NK-92 (cell line): ENCODE results near the gene RPS21.

Experiments
- DNase-seq: peaks from one replicate; lab custom pipeline; 2025; ENCODE audit not compliant: unreplicated experiment; lab: John Stamatoyannopoulos, UW

Gene RPS21

DNA sequence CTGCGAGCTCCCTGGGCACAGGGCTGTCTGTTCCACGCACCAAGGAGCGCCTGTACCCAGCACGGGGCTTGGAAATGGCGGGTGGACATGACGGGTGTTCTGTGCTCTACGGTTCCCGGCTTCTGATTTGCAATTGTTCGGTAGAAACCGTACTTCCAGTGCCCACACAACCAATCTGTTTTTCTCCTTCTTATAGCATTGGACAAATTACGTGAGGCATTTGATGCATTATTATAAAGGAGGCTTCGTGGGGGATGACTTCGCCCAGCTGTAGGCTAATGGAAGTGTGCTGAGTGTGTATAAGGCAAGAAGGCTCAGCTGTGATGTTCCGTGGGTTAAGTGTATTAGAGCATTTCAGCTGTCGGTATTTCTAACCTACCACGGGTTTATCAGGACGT is 9.8 kb upstream of the RPS21 start:
- DNase-seq = no peak

DNA sequence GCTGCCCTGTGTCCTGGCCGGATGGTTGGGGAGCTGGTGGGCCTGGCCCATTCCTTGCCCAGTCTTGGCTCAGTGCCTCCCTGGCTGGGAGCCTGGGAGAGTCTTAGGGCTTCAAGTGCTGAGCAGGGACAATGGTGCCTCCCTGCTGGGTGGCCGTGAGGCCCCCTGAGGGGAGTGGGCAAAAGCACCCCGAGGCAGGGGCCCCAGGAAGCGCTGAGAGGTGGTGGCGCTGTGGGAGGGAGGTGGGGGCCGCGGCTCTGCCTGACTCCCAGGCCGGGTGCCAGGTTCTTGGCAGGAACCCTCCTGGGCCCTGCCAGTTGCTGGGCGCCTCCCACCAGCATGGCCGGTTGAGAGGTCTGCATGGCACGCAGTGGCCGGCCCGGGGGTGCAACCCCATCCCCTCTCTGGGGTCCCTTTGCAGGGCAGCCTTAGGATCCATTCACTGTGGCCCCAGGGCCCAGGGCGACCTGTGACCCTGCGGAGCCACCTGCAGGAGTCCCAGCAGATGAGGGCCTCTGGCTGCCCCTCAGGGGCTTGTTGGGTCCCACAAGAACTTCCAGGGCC is 9.2 kb upstream of the RPS21 start:
- DNase-seq = no peak

DNA sequence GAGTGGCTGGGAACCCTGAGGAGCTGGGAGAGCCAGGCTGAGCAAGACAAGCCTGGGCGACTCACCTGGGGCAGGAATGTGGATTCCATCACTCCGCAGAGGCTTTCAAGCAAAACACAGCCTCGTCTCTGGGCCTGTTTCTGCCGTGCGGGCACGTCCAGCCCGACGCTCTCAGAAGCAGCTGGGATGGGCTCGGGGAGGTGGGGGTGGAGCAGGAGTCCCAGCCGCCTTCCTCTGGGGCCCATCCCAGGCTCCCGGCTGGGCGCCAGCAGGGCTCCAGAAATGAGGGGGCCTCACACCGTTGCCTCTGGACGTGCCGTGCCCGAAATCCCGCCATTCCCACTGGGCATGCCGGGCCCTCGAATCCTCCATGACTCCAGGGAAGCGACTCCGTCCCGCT is 8.7 kb upstream of the RPS21 start:
- DNase-seq = no peak

DNA sequence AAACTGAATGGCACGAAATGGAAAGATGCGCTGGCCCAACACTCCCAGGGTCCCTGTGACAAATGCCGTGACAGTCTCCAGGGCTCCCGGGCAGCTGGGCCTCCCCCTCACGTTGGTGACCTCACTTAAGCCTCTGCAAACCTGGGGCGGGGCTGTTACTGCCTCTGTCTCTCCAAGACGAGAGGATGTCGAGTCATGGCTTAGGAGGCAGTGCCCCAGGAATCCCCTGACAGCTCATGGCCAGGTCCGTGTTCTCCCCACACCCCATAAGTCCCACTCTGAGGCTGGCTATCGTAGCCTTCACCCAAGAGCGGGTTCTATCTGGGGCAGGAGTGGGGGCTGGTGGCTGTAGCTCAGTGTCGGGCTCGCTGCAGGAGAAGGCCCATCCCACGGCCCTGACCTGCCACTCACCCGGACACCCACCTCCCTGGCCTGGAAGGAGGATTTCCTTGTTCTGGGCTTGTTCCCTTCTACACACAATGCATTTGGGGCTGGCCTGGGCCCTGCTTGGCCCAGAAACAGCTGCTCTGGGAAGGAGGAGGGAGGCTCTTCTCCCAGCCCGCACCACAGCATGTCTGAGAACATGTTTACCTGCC is 5.6 kb upstream of the RPS21 start:
- DNase-seq = no peak

DNA sequence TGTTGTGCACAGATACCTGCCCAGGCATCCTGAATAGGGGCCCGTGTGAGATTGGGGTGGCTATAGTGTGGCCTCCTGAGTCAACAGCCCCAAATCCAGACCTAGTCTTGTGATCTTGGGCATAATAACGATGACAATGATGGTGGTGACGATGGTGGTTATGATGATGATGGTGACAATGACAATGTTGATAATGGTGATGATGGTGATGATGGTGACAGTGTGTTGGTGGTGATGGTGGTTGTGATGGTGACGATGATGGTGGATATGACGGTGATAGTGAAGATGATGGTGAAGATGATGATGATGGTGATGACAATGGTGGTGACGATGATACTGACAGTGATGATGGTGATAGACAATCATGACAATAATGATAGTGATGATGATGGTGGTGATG is 5.1 kb upstream of the RPS21 start:
- DNase-seq = no peak

DNA sequence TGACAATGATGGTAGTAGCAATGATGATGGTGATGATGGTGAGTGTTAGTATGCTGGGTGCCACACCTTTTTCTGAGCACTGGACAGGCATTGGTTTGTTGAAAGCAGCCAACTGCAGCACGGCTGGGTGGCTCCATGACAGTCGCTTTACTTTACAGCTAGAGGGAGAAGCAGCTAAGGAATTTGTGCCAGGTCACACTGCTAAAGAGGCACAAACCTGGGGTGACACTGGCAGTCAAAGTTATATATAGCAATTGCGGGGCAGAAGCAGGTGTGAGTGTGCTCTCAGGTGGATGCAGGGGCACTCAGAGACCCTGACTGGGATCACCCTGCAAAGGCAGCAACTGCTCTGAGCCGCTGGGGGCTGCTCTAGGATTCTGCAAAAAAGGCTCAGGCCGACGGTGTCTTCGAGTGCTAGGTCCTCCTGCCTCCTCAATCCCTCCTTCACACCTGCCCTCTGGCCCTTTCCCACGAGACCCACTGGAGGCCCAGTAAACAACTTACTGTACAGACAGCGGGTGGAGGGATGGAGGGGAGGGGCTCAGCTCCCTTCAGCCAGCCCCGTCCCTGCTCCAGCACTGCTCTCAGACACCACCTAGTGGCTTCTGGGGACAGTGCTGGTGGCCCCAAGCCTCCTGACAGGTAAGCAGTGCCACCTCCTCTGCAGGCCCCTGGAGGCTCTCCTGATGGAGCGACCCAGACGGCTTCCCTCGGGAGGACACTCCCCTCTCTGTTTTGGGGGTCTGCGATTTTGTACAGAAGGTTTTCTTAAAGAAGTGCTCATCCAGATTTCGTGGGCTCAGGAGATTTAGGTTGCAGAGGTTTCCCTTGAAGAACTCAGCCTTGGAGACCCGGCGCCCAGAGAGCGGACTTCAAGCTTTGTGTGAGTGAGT is 4.4 kb upstream of the RPS21 start:
- no peak for DNase-seq

DNA sequence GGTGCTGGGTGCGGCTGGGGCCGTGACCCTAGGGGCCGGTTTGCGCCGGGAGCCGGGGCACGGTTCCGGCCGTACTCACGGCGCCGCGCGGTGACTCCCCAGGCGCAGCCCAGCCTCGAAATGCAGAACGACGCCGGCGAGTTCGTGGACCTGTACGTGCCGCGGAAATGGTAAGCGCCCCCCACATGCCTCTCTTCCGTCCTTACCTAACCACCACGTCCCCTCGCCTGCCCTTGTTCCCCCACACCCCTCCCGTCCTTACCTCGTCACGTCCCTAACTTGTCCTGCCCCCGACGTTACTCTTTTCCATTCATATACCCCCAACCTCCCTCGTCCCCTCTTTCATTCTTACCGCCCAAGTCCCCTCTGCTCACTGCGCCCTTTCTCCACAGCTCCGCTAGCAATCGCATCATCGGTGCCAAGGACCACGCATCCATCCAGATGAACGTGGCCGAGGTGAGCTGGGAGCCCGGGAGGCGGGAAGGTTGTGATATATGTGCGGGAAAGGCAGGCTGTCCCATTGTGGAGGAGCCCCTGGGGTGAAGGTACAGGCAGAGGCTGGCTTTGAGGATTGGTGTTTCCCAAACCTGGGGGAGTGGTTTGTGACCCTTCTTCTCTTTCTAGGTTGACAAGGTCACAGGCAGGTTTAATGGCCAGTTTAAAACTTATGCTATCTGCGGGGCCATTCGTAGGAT is 463 bp downstream of the RPS21 start:
- DNase-seq = no peak

GRCh38 chr20:62387933-62388635 is 1.2 kb downstream of the RPS21 start:
- no peak for DNase-seq

GRCh38 chr20:62388839-62389600 is 2.1 kb downstream of the RPS21 start:
- DNase-seq = no peak

DNA sequence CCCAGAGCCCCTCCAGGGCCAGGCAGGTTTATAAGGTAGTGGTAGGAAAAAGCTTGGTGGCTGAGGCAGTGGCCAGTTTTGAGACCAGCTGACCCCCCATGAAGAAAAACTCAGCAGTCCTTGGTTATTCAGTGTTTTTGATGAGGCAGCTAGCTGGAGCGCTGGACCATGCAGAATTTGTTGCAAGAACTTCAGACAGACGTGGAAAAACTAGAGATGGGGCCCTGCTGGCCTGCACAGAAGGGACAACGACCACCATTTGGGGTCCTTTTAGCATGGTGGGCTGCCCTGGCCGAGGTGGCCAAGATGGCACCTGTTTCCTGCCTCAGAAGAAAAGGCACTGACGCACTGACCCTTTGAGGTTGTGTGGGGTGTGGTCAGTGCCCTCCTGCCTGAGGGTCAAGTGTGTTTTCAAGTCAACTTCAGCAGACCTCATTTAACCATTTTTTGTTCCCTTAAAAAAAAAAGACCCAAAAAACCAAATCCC is 2.7 kb downstream of the RPS21 start:
- DNase-seq = no peak

DNA sequence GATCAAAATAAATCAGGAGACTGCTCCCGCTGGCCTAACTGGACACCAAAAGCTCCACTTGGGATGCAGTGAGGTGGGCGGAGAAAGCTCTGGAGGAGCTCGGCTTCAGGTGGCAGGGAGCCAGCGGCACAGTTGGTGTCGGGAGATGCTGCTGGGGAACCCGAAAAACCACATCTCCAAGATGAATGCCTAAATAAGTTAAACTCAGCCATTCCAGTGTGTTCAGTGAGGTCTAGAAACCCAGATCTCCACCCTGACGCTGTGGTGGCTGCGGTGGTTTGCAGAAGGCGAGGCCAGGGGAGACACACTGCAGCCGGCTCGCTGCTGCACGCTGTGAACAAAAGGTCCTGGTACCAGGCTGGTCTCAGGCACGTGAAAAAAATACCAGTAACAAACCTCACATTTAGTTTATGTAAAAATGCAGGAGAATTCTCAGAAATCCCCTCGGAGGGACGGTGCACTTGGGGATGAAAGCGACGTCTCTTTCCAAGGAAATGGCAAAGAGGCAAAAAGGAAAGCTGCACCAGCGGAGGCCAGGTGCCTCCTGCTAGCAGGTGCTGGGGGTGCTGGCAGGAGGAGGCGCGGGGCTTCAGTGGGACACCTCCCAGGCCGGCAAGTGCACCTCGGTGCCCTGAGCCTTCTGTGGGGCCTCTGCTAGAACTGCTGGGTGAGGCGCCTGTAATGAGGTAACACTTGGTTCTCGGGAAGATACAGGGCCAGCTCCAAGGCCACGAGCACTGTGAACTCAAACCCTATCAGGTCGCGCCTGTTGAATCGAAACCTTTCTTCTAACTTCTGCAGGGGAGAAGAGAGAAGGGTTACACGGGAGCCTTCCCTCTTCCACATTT is 3.6 kb downstream of the RPS21 start:
- DNase-seq = no peak

DNA sequence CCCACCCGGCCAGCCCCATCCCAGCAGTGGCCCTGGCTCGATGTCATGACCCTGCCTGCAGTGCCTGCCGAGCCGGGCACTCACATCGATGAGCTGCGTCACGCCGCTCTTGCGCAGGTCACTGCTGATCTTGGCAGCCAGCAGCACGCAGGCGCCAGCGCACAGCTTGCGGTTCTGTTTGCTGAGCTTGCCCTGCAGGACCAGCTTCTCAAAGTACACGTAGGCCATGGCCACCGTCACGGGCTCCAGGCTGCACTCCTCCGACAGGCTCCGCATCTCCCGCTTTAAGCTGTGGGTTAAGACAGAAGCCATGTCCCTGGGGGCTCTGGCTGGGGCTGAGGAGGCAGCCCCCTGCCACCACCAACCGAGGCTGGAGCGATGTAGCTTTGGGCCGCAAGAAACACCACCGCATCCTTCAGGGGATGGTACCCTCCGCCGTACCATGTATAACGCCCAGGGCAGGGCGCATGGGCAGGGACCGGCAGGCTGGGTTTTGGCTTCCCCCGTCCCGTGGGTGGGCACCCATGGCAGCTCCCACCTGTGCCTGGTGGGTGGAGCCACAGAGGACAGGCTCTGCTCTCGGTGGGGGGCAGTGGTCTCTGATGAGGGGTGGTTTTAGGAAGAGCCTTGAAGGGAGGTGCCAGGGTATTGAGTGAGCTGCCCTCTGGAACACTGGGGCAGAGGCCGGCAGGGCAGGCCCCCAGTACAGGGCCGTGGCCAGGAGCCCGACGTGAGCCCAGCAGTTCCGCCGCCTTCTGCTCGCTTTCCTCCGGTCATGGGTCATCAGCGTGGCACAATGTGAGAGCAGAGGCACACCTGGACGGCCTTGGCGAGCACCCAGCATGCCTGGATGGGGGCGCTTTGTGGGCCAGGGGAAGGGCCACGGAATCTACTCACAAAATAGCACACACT is 4.5 kb downstream of the RPS21 start:
- no peak for DNase-seq

DNA sequence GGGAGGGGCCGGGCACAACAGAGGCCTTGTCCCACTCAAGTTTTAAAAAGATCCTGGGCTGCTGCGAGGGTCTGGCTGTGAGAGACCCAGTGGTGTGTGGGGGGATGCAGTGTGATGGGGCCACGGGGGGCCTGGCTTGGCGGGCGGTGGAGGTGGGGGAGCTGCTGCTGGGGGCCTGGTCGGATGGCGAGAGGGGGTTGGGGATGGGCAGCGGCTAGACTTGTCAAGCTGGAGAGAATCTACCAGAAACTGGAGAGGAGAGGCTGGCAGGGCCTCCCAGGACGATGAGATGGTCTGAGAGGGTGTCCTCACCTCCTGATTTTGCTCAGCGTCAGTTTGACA is 5.1 kb downstream of the RPS21 start:
- DNase-seq = no peak

GRCh38 chr20:62392621-62393334 is 5.9 kb downstream of the RPS21 start:
- DNase-seq = no peak

DNA sequence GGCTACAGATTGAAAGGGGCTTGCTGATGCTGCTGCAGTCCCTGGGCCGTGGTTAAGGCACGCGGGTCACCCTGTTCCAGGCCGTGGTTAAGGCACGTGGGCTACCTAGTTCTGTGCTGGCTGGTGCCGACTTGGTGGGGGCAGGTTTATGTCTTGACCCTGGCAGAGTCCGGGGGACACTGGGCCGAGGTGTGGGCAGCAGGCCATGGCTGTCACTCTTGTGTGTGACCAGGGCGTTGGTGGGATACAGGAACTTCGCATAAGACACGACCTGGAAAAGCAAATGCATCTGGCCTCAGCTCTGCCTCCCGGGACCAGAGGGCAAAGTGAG is 6.4 kb downstream of the RPS21 start:
- no peak for DNase-seq

DNA sequence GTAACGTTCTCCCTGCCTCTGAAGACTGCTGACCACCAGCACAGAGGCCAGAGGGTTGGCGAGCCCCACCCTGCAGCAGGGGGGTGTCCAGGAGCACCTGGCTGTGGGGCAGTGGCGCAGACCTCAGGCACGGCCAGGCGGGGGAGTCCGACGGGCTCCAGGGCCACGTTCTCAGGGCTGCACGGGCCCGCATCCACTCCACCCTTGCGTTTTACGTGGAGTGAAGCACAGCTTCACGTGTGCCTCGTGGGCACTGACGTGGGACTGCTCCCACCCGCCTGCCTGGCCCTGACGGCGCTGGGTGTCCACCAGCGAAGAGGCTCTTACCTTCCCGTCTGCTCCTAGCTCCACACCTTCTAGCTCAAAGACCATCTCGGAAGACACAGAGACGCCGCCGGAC is 6.9 kb downstream of the RPS21 start:
- no peak for DNase-seq

DNA sequence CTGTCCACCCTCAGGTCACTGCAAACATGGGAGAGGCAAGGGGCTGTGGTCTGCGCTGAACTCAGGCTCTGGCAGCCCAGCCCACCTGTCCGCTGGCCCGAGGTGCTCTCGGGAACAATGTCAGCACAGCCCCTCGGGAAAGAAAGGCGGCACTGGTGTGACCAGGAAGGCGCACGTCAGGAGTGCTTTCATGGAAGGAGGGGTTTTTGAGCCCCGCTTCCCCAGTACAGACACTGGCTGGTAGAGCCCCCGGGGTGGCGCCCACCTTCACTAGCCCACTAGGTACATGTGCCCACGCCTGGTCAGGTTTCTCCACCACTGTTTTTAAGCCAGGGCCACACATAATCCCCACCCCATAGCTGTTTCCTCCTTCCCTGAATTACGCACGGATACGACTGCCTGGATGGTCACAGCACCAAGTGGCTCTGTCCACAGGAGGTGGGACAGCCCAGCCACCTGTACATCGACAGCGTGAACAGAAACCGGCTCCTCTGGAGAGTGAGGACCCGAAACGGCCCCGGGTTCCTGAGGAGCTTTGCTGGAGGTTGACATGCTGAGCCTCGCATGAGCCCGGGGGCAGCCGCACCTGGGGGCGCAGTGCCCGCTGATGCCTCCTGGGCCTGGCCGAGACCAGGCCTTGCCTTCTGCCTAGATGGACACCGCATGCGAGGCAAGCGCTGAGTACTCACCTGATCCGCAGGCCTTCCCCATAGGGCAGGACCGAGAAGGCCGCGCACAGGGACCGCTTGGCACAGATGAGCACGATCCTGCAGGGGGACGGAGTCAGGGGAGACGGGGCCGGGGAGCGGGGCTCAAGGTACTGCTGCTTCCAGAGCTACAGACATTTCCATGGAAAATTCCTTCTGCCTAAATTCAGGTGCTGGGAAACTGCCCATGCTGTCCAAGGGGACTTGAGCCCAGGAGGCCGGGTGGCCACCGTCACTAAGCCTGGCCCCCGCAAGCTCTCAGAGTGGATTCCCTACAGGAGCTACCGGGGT is 7.6 kb downstream of the RPS21 start:
- DNase-seq = no peak
